ENCODE measurements around the gene ARID3B. TPM values are rescaled to one million over a fixed set of nuclear protein-coding genes. Genes with fewer than 3 reads are reported as not detected.
A peak's percentile ranks its signal among the peaks of the same experiment; 100 is the strongest.

The ARID3B gene
- total and polyA plus RNA-seq, 2 of the 4 experiments (the other 2 are of a cell fraction): 2.5 to 5.0 TPM

DNA sequence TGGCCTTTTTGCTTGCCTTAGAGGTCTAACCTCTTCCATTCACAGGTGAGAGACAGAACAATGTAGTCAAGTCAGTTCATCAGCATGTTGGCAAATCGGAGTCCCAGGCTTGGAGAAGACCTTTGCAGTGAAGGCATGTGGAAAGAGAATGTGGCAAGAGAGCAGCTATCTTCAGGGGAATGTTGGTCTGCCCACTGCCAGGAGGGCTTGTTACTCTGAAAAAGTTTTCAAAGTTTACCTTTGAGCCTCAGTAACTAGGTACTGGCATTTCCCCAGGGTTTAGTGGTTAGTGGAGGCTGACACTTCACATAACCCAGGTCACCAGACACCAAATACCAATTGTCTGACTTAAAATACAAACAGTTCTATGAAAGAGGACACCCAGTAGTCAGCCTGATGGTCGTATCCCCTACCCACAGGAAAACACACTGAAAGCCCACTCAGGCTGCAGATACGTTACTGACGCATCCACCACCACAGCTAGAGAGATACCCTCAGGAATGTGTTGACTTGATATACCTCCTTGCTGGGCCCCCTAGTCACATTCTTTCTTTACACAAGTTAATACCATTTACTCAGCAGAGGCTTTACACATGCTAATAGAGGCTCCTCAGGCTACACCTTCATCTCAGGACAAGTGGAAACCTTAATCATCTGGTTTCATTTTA, 9.7 kb upstream of the ARID3B start:
- H2BK120ac ChIP-seq (ENCODE audit: low read depth, low read length): peak overlapping the region; percentile 82
- no peaks in the 10 kb centered on the region for H3K27me3 ChIP-seq (ENCODE audit: control insufficient read depth, insufficient read depth, low read length)
- H2AFZ ChIP-seq (replicated peaks; ENCODE audit: low read length, poor library complexity): no peak overlapping the region
- dilution Hi-C loops (cut with HindIII; ENCODE audit: low sequenced_read_pairs, unreplicated experiment) (no loop called here), in situ Hi-C loops (cut with MboI; ENCODE audit: low sequenced_read_pairs) (no loop called here), intact Hi-C loops (cut with micrococcal nuclease) (no loop called here)
- H3K14ac ChIP-seq (replicated peaks; ENCODE audit: low read depth, low read length): peak overlapping the region; percentile 34; the same call in 1 of the 2 replicates
- no peak overlapping the region for H2AK9ac ChIP-seq (replicated peaks; ENCODE audit: low read depth, low read length, poor library complexity)
- BruUV-seq (replicated peaks): no TSS peak
- peaks cover 7% of the 10 kb centered on the region; the same call in 1 of the 2 replicates for H4K20me1 ChIP-seq (ENCODE audit: insufficient read depth, low read length)
- peak overlapping the region; percentile 65; the same call in 1 of the 2 replicates for H4K91ac ChIP-seq (ENCODE audit: insufficient read depth, low read depth, low read length)
- no peaks in the 10 kb centered on the region; a peak in 1 of 4 replicates for H3K79me1 ChIP-seq (ENCODE audit: low read depth in 1 of 2, low read length in 2 of 2)
- peak overlapping the region; percentile 21; the same call in 1 of the 2 replicates for H3K23ac ChIP-seq (ENCODE audit: low read depth, low read length)
- ATAC-seq (ENCODE audit: low read depth): peak; percentile 81
- H3K9me3 ChIP-seq (ENCODE audit: control insufficient read depth, insufficient read depth, low read length): no peaks in the 10 kb centered on the region
- CTCF ChIA-PET: interaction anchor here (1.1 kb wide), 1 partner anchor 39 kb away, joined by 3 read pairs; no protein-coding TSS in a partner anchor
- H2BK5ac ChIP-seq (ENCODE audit: low read depth, low read length, poor library complexity, severe bottlenecking): peak overlapping the region; percentile 68
- H3K4ac ChIP-seq (ENCODE audit: low read depth, low read length): peak overlapping the region; percentile 73
- H3K4me1 ChIP-seq (ENCODE audit: control insufficient read depth, insufficient read depth, low read length): peaks cover 11% of the 10 kb centered on the region
- H2BK15ac ChIP-seq (ENCODE audit: low read depth, low read length): peak overlapping the region; percentile 78
- peaks cover 11% of the 10 kb centered on the region for H3K9me1 ChIP-seq (ENCODE audit: insufficient read depth, low read length)
- DNase-seq: peak; percentile 99
- H3K18ac ChIP-seq (ENCODE audit: low read depth, low read length): peak overlapping the region; percentile 7; the same call in 1 of the 2 replicates
- no peak overlapping the region; the same call in 1 of the 2 replicates for H3K9ac ChIP-seq (ENCODE audit: low read depth, low read length)
- no peak overlapping the region for H3K4me3 ChIP-seq (ENCODE audit: insufficient read depth, low read depth, low read length)
- peak overlapping the region; percentile 71; the same call in 1 of the 2 replicates for H3K56ac ChIP-seq (ENCODE audit: extremely low read depth, insufficient read depth, low read length)
- peak overlapping the region; percentile 10 to 60; a peak in 2 of 4 replicates for H4K8ac ChIP-seq (ENCODE audit: low read depth in 2 of 2, low read length in 2 of 2)
- H3K4me2 ChIP-seq (ENCODE audit: low read depth, low read length): peak overlapping the region; percentile 21; the same call in 1 of the 2 replicates
- POLR2A ChIA-PET (ENCODE audit: unreplicated experiment): no interaction called here
- peak overlapping the region; percentile 93 for H2AK5ac ChIP-seq (ENCODE audit: low read depth, low read length)
- no CpG with 5 or more reads among the region's 4 CpGs for WGBS, 2 experiments (ENCODE audit: extremely low coverage in 2 of 2, insufficient read length in 1 of 2)
- peak overlapping the region; percentile 63 for H2BK20ac ChIP-seq (ENCODE audit: low read depth, low read length)
- H4K5ac ChIP-seq (ENCODE audit: low read depth, low read length): no peak overlapping the region; the same call in 1 of the 2 replicates
- peak overlapping the region; percentile 27; the same call in 1 of the 2 replicates for H3K27ac ChIP-seq (ENCODE audit: insufficient read depth, low read length)
- H3K36me3 ChIP-seq (ENCODE audit: control insufficient read depth, insufficient read depth, low read length): no peaks in the 10 kb centered on the region
- TF ChIP-seq RCOR1 (IDR thresholded peaks at IDR 0.05; ENCODE audit: insufficient replicate concordance, low read length): peak; percentile 57
- TF ChIP-seq CEBPB (IDR thresholded peaks at IDR 0.05; ENCODE audit: low read depth, low read length): peak; percentile 88
- TF ChIP-seq RAD21 (IDR thresholded peaks at IDR 0.05; ENCODE audit: low read length): no peak
- peak; percentile 96 for TF ChIP-seq BHLHE40 (IDR thresholded peaks at IDR 0.05; ENCODE audit: low read depth, low read length)
- 0 out of 2 replicates have a peak, but pooled peaks have one; percentile 23 for TF ChIP-seq MAFK (IDR thresholded peaks at IDR 0.05; ENCODE audit: low read depth, low read length)
- TF ChIP-seq, protein P1, sequence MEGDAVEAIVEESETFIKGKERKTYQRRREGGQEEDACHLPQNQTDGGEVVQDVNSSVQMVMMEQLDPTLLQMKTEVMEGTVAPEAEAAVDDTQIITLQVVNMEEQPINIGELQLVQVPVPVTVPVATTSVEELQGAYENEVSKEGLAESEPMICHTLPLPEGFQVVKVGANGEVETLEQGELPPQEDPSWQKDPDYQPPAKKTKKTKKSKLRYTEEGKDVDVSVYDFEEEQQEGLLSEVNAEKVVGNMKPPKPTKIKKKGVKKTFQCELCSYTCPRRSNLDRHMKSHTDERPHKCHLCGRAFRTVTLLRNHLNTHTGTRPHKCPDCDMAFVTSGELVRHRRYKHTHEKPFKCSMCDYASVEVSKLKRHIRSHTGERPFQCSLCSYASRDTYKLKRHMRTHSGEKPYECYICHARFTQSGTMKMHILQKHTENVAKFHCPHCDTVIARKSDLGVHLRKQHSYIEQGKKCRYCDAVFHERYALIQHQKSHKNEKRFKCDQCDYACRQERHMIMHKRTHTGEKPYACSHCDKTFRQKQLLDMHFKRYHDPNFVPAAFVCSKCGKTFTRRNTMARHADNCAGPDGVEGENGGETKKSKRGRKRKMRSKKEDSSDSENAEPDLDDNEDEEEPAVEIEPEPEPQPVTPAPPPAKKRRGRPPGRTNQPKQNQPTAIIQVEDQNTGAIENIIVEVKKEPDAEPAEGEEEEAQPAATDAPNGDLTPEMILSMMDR (conservative IDR thresholded peaks at IDR 0.05; ENCODE audit: low read depth, low read length): no peak
- peak; percentile 2; the same call in 1 of the 2 replicates for TF ChIP-seq SMC3 (IDR thresholded peaks at IDR 0.05; ENCODE audit: low read depth, low read length)
- no peak for TF ChIP-seq MAZ (IDR thresholded peaks at IDR 0.05; ENCODE audit: borderline replicate concordance, low read depth, low read length)
- TF ChIP-seq, protein P2, sequence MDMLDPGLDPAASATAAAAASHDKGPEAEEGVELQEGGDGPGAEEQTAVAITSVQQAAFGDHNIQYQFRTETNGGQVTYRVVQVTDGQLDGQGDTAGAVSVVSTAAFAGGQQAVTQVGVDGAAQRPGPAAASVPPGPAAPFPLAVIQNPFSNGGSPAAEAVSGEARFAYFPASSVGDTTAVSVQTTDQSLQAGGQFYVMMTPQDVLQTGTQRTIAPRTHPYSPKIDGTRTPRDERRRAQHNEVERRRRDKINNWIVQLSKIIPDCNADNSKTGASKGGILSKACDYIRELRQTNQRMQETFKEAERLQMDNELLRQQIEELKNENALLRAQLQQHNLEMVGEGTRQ (IDR thresholded peaks at IDR 0.05; ENCODE audit: low read depth, low read length): no peak
- TF ChIP-seq MXI1 (IDR thresholded peaks at IDR 0.05; ENCODE audit: borderline replicate concordance, low read depth, low read length): no peak
- TF ChIP-seq, protein P3, sequence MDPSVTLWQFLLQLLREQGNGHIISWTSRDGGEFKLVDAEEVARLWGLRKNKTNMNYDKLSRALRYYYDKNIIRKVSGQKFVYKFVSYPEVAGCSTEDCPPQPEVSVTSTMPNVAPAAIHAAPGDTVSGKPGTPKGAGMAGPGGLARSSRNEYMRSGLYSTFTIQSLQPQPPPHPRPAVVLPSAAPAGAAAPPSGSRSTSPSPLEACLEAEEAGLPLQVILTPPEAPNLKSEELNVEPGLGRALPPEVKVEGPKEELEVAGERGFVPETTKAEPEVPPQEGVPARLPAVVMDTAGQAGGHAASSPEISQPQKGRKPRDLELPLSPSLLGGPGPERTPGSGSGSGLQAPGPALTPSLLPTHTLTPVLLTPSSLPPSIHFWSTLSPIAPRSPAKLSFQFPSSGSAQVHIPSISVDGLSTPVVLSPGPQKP (IDR thresholded peaks at IDR 0.05; ENCODE audit: borderline replicate concordance, low read depth, low read length): no peak
- TF ChIP-seq FOS (IDR thresholded peaks at IDR 0.05; ENCODE audit: low read depth, low read length): peak; percentile 83
- no peak for TF ChIP-seq RFX5 (IDR thresholded peaks at IDR 0.05; ENCODE audit: low read depth, low read length)

Data from IMR-90 (cell line).